Loucy (cell line): ENCODE data around the gene CS.

ENCODE experiments used
- EZH2phosphoT487 ChIP-seq: fragments of 200-600 bp; IDR thresholded peaks from 2 replicates; pipeline ENCODE4 v1.6.1; 2018; ENCODE audit warnings: antibody characterized with exemption, mild to moderate bottlenecking, moderate library complexity, borderline replicate concordance
- TF ChIP-seq, protein P1 (sequence below): fragments of 200-600 bp; sonication (generic); conservative IDR thresholded peaks from 2 replicates; pipeline ENCODE4 v1.5.1; 2014; ENCODE audit warnings: mild to moderate bottlenecking, antibody characterized with exemption, low read length

DNA sequence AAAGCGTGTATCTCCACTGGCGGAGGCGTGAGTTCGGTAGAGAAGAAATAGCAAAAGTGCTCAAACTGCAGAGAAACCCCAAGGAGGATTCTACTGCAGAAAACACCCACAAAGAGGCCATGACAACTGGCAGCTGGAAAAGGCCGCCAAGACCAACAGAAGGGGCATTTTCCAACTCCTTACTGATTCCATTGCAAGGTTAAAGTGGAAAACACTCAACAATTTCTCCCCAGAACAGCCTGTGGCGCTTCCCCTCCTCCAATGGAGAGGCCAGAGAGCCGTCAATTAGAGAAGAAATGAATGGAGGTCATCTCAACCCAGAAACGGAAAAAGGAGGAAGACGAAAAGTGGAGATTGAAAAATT is 41.3 kb downstream of the CS start:
- TF ChIP-seq, protein P1, sequence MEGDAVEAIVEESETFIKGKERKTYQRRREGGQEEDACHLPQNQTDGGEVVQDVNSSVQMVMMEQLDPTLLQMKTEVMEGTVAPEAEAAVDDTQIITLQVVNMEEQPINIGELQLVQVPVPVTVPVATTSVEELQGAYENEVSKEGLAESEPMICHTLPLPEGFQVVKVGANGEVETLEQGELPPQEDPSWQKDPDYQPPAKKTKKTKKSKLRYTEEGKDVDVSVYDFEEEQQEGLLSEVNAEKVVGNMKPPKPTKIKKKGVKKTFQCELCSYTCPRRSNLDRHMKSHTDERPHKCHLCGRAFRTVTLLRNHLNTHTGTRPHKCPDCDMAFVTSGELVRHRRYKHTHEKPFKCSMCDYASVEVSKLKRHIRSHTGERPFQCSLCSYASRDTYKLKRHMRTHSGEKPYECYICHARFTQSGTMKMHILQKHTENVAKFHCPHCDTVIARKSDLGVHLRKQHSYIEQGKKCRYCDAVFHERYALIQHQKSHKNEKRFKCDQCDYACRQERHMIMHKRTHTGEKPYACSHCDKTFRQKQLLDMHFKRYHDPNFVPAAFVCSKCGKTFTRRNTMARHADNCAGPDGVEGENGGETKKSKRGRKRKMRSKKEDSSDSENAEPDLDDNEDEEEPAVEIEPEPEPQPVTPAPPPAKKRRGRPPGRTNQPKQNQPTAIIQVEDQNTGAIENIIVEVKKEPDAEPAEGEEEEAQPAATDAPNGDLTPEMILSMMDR = no peak
- TF ChIP-seq EZH2phosphoT487 = no peak
